HG03432 (cell line): ENCODE measurements around the gene SLC44A5.
"Not testable (repeated sequence)": the region's sequence is repeated elsewhere in the genome, so short reads cannot be mapped to it uniquely, and the experiment has no call there.

Source experiments
- ATAC-seq: cut with Tn5 transposase; IDR thresholded peaks from one replicate; pipeline ENCODE4 v1.9.1; 2021; ENCODE audit warnings: mild to moderate bottlenecking, moderate library complexity; ENCODE audit not compliant: unreplicated experiment

Gene SLC44A5

DNA sequence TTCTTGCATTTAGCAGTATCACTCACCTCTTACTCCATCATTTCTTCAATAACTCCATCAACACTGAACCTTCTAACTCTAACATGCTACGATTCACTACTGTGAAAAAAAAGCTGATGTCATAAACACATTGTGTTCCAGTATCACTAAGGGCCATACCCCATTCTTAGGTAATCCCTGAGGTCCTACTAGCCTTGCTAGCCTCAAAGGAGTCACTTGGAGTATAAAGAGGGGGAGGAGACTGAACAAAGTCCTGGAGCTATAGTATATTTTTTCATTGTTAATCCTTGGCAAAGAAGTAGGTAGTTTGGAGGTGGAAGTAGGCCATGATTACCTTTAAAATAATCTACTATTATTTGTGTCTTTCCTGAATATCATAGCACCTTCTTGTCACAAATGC is at the start of gene SLC44A5:
Gene SLC44A5, minus strand, starts transcription at position 101 of the 400 bp plus-strand sequence. CDS start 69,667 bp downstream, outside the sequence.
- no peak for ATAC-seq

DNA sequence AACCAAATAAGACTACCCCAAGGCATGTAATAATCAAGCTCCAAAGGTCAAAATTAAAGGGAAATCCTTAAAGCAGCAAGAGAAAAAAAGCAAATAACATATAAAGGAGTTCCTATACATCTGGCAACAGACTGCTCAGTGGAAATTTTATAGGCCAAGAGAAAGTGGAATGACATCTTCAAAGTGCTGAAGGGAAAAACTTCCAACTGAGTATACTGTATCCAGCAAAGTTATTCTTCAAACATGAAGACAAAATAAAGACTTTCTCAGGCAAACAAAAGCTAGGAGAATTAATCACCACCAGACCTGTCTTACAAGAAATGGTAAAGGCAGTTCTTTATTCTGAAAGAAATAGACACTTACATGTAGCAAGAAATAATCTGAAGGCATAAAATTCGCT is 45.0 kb upstream of the SLC44A5 start:
- ATAC-seq, result no peak

DNA sequence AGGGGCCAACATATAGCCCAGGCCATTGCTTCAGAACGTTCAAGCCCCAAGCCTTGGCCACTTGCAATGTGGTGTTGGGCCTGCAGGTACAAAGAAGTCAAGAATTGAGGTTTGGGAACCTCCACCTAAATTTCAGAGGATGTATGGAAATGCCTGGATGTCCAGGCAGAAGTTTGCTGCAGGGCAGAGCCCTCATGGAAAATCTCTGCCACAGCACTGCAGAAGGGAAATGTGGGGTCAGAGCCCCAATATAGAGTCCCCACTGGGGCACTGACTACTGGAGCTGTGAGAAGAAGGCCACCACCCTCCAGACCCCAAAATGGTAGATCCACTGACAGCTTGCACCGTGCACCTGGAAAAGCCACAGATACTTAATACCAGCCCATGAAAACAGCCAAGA is 36.3 kb upstream of the SLC44A5 start:
- not testable (repeated sequence) for ATAC-seq

DNA sequence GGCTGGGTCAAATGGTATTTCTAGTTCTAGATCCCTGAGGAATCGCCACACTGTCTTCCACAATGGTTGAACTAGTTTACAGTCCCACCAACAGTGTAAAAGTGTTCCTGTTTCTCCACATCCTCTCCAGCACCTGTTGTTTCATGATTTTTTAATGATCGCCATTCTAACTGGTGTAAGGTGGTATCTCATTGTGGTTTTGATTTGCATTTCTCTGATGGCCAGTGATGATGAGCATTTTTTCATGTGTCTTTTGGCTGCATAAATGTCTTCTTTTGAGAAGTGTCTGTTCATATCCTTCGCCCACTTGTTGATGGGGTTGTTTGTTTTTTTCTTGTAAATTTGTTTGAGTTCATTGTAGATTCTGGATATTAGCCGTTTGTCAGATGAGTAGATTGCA is 34.2 kb upstream of the SLC44A5 start:
- not testable (repeated sequence) for ATAC-seq

DNA sequence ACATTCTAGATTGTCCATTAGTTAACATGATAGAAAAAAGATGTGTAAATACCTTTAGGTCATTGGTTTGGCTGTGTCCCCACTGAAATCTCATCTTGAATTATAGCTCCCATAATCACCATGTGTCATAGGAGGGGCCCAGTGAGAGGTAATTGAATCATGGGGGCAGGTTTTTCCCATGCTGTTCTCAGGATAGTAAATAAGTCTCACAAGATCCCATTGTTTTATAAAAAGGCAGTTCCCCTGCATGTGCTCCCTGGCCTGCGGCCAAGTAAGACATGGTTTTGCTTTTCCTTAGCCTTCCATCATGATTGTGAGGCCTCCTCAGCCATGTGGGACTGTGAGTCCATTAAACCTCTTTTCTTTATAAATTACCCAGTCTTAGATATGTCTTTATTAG is 32.5 kb upstream of the SLC44A5 start:
- no peak for ATAC-seq

DNA sequence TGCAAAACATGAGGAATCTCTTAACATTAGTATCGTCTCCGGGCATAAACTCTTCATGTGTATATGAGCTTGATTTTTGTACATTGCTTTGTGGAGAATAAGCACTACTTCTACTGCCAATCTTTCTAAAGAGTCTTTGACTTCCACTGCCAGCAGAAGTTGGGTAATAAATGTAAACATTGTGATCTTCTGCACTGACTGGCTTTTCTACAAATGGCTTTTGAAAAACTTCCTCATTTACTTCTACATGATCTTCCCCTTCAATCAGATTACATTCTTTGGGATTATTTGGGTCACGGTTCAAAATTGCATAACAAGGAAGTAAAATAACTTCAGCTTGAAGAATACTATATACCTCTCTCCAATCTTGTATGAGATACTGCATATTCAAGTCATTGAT is 30.4 kb upstream of the SLC44A5 start:
- no peak for ATAC-seq

DNA sequence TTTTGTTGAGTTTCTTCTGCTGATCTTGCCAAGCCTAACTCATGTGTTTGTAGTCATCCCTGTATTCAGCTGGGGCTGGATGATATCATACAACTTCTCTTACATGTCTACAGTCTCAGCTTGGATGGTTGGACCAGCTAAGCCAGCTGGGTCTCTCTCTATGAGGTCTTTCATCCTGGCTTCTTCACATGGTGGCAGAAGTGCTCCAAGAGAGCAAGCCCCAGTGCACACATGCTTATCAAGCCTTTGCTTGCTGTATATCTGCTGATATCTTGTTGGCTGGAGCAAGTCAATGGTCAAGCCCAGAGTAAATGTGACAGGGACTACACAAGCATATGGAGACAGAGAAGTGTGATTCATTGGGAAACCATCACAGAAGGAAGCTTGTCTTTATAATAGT is 29.2 kb upstream of the SLC44A5 start:
- ATAC-seq, result no peak

DNA sequence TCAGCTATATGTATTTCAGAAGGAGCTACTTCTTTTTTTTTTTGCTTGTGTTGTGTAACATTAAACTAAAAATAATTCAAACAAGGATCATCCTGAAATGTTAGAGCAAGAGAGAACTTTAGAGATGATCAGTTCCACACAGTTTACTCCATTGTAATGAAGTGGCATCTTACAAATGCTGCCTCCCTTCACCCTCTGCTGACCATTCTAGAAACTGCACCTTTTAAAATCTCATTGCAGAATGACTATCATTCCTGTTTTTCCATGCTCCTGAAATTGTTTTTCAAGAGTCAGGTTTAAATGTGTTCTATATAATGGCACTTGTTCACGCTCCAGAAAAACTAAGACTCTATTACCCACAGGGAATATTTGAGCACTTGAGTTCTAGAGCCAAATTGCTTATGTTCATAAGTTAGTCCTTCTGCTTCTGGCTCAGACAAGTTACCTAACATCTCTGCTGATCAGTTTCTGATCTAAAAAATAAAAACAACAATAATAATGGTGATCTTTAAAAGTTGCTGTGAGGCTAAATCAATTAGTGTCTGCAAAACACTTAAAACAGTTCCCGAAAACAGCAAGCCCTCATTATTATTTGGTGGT is 21.5 kb upstream of the SLC44A5 start:
- ATAC-seq, result peak; percentile 89

DNA sequence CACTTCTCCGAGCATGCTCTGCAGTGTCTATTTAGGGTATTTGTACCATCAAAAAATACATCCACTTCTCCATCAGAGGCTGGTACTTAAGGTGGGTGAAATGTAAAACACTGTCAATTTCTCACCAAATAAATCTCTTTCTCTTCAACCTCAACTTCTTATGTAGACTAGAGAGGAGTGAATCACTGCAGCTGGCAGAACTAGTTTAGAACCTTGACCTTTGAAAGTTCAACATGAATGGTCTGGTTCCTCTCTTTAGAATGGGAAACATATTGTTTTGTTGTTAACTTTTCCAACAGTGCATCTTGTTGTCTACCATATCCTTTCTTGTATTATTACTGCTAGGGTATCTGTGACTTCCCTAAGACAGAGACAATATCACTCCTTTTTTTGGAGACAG is 20.1 kb upstream of the SLC44A5 start:
- no peak for ATAC-seq

DNA sequence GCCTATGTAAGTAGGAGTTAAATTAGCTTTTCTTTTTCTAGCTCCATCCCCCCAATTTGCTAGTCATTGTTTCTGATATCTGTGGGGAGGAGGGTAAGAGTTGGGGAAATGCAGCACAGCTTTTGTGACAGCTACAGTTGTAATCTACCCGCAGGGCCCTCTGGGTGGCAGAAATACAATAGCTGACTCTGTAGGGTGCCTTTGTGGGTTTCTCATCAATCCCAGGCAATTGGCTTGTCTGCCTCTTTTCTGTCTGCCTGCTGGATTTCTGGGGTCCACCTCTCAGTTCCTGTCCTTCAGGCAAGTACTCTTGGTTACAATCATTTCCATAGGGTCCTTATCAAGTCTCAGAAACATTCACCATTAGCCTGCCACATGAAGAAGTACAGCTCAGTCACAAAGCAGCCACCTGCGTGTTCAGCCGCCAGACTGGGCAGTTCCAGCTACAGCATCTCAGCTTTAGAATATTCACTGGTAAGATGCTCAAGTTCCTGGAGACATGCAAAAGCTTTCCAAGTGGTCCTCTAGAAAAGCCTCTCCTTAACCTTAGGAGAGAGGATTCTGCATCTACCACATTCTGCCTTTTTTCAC is 19.2 kb upstream of the SLC44A5 start:
- no peak for ATAC-seq

DNA sequence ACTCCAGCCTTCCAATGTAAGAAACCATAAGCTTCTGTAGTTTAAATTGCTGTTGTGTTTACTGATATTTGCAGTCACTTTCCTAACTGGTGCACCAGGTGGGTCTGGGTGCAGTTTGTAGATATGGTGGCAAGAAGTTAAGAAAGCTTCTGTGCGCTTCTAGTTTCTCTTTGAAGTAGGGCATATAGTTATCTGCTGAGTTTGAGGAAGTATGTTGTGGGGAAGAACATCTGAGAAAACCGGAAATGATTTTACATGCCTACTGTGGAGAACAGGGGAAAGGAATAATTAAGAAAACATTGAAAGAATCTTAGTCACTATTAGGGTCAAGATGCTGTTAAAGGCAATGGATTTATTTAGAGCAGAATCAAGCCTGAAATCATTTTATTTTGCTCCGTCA is 14.9 kb upstream of the SLC44A5 start:
- ATAC-seq, result no peak

DNA sequence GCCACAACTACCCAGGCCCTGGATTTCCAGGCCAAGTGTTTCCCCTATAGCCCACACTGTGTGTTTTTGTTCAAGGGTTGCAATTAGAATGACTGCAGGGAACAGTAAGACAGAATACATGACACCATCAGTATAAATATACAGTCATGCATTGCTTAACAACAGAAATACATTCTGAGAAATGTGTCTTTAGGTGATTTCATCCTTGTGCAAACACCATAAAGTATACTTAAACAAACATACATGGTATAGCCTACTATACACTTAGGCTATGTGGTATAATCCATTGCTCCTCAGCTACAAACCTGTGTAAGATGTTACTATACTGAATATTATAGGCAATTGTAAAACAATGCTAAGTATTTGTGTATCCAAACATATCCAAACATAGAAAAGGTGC is 7.5 kb upstream of the SLC44A5 start:
- ATAC-seq, result no peak

DNA sequence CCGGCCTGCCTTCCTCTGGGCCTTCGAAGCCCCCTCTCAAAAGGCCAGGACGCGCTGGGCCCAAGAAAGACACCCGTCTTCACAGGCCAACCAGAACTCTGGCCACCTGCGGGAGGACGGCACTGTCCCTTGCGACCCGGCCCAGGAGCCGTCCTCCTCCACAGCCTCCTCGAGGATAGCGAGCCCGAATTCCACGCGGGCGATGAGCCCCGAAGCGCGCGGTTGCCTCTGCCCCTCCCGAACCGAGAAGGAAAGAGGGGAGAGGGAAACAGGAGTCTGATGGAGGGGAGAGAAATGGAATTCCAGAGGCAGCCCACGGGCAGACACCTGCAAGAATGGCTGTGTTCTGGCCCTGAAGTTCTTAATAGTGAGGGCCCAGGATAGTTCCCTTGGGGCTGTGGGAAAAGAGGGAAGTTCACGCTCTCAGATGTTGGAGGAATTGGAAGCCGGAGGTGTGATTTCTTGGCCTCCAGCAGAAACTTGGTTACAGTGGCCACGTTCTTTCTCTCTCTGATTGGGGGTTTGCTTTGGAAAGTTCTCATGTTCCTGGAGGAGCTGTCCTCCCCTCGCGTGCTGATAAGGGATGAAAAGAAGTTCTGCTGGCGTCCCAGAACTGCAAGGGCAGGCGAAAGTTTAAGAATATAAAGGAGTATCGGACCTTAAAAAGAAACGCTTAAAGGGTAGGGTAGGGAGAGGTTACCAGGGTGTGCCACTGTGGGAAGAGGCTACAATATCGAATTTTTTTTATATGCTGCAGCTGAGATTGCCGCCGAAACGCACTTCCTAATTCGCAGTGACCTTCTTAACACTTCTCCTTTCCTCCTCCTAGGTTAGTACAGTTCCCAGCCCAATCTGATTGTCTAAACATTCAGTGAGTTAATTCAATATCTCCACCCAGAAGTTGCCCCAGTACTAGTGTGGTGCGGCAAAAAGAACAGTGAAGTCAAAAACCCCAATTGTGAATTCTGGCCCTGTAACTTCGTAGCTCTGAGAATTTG is 5.8 kb upstream of the SLC44A5 start:
- no peak for ATAC-seq

DNA sequence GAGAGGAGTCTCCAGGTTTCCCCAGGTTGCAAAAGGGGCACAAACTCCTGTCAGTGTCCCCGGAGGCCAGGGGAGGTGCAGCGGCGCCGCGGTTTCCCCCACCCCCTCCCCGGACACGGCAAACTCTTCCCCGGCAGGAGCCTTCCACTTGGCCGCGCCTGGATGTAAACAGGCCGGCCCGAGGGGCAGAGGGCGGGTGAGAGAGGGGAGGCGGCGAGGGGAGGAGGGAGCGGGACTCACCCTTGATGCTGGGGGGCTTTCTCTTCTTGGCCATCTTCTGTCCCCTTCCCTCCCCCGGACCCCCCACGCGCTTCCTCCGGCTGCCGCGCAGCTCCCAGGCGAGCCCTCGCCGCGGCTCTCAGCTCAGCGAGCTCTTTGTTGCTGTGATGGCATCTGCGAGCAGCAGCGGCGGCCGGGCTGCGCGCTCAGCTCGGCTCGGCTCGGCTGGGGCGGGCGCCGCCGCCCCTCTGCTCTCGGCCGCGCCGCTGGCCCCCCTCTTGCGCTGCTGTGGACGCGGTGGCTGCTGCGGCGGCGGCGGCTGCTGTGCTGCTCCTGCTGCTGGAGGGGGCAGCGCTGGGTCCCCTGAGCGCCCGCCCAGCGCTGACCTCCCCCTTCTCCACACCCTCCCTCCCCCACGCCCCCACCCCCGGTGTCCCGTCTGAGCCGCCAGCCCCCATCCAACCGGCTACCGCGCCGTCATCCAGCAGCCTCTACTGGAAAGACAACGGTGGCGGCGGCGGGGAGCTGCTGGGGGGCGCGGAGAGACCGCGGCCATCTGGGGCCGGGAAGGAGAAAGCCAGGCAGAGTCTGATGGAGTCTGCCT is 4.9 kb upstream of the SLC44A5 start:
- ATAC-seq, result peak; percentile 57

DNA sequence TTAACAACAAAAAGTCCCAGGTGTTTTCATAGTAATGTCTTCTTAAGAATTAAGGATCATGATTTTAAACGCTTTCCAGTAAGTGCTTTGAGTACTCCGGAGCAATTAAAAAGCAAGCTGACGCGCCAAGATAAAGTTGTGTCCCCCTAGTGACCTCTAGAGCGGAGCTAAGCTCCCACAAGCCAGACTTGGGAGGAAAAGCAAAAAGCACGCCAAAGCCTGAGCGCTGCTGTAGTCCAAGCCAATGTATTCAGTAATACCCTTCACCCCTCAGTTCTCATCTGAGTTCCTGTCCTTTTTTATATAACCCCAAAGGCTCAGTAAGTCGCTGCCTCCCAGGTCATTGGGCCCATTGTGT is 3.5 kb upstream of the SLC44A5 start:
- peak; percentile 21 for ATAC-seq

DNA sequence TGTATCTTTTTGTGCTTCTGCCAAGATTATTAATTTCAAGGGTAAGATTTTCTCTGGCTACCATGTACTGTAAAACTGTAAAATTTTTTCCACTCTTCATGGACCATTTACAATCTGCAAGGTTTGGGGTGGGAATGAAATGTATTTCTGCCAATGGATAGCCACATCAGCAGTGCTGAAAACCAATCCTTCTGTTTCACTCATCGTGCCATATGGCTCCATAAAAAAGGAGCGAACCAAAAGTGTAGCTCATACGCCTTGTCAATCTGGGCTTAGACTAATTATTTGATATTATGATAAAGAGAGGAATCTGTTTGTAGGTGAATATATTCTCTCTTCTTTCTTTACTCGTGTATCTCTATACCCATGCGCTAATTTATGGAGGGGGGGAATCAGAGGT is 3.0 kb upstream of the SLC44A5 start:
- no peak for ATAC-seq

DNA sequence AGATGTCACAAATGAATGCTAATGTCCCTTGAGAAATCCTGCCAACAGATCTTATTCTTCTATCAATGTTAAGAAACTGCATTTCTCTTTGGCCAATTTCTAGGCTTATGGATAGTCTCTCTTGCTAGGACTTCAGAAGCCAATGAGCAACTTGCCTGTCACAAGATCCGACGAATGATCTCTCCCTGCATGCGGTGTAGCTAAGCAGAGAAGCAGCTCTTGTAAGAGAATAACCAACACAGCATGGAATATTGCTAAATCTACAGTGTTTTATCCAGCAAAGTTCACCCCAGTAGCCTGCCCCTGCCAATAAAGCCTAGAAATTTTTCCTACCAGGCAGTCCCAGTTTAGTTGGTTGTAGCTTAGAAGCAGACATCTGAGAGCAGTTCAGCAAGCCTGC is 2.1 kb upstream of the SLC44A5 start:
- ATAC-seq, result no peak

DNA sequence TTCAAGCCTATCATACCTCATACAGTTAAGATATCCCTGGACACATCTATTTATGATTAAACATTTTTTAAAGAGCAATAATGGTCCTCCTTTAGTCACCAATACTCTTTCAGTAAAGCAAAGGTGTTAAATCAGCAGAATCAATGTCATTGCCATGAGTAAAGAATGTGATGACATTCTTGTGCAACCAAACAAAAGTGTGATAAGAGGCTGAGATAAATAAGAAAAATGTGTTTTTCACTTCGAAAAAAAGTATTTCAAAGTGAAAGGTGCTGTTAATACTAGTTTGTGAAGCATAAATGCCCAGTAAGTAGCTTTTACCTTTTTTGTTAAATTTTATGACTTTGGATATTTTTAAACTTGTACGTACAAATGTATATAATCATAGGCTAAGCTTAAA is 8.4 kb downstream of the SLC44A5 start:
- ATAC-seq, result no peak

DNA sequence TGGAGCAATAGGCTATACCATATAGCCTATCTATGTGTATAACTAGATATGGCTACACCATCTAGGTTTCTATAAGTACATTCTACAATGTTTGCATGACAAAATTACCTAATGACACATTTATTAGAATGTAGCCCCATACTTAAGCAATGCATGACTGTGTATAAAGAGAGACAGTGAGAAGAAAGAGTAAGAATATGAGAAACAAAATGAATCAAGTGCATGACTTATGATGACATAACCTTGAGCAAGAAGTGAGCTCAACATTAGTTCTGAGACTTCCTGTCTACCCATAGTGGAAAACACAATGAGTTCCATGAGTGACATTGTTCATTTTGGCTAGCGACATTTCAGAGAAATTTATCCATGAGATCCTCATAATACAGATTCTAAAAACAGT is 10.1 kb downstream of the SLC44A5 start:
- ATAC-seq, result no peak

DNA sequence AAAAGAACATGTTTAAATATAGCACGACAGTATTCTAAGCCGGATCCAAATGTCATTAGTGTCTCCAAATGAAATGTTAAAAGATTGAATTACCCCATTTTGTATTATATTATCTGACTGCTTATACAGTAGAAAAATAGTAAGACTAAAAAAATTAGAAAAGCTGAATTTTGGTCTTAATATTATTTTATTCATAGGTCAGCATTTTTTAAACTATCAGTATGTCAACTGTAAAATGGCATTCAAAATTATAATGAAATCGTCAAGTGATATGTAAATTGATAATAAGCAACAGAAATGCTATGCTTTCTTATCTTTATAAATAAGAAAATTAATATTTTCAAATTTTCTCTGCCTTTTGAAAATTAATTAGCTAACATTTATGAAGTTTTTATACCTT is 16.6 kb downstream of the SLC44A5 start:
- ATAC-seq, result no peak

DNA sequence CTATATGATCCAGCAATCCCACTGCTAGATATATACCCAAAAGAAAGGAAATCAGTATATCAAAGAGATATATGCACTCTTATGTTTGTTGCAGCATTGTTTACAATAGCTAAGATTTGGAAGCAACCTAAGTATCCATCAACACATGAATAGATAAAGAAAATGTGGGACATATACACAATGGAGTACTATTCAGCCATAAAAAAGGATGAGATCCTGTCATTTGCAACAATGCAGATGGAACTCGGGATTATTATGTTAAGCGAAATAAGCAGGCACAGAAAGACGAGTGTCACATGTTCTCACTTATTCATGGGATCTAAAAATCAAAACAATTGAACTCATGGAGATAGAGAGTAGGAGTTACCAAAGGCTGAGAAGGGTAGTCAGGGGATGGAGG is 17.5 kb downstream of the SLC44A5 start:
- not testable (repeated sequence) for ATAC-seq
